Liver (tissue), 9 donors: ENCODE measurements around the gene MED10. TPM values are rescaled to one million over a fixed set of nuclear protein-coding genes. Genes with fewer than 3 reads are reported as not detected.

Source experiments
- DNase-seq: peaks from one replicate; pipeline ENCODE4 v3.0.0-alpha.2; 2017; ENCODE audit warnings: low spot score
- H3K27ac ChIP-seq, 2 donors: one replicate each; pipeline ENCODE4 v1.7.0; 2013; ENCODE audit warnings: inconsistent platforms in 2 of 2, low read length in 2 of 2, control low read depth in 1 of 2, low read depth in 1 of 2, mild to moderate bottlenecking in 1 of 2
- H3K27me3 ChIP-seq, 4 donors: one replicate each; pipeline versions ENCODE4 v1.6.1 to v1.7.0; 2013; ENCODE audit warnings: low read length in 3 of 4, inconsistent platforms in 1 of 4, mild to moderate bottlenecking in 1 of 4, moderate library complexity in 1 of 4; ENCODE audit not compliant: control insufficient read depth in 4 of 4, insufficient read depth in 4 of 4
- H3K36me3 ChIP-seq, 4 donors: one replicate each; pipeline versions ENCODE4 v1.6.1 to v1.7.0; 2013; ENCODE audit warnings: low read length in 3 of 4, mild to moderate bottlenecking in 3 of 4, low read depth in 1 of 4, moderate library complexity in 1 of 4; ENCODE audit not compliant: control insufficient read depth in 4 of 4, insufficient read depth in 3 of 4
- H3K4me1 ChIP-seq, 4 donors: one replicate each; pipeline versions ENCODE4 v1.6.1 to v1.7.0; 2013; ENCODE audit warnings: low read length in 3 of 4, mild to moderate bottlenecking in 3 of 4, moderate library complexity in 1 of 4; ENCODE audit not compliant: control insufficient read depth in 4 of 4, insufficient read depth in 4 of 4
- H3K4me3 ChIP-seq, 3 donors: one replicate each; pipeline versions ENCODE4 v1.6.1 to v1.7.0; 2013; ENCODE audit warnings: low read length in 3 of 3, control low read depth in 1 of 3, low read depth in 1 of 3, mild to moderate bottlenecking in 1 of 3
- H3K9ac ChIP-seq, 2 donors: one replicate each; pipeline ENCODE4 v1.7.0; 2013; ENCODE audit warnings: low read length in 2 of 2, mild to moderate bottlenecking in 2 of 2, moderate library complexity in 2 of 2, control low read depth in 1 of 2, low read depth in 1 of 2
- H3K9me3 ChIP-seq, 4 donors: one replicate each; pipeline versions ENCODE4 v1.6.1 to v1.7.0; 2013; ENCODE audit warnings: low read length in 3 of 4; ENCODE audit not compliant: control insufficient read depth in 4 of 4
- EGR1 ChIP-seq, 2 donors: IDR thresholded peaks; 2 replicates each; pipeline ENCODE4 v1.6.1; 2016 to 2018; ENCODE audit warnings: antibody characterized with exemption in 2 of 2, low read depth in 2 of 2
- FOXA1 ChIP-seq: IDR thresholded peaks from 2 replicates; pipeline ENCODE4 v1.6.1; 2016; ENCODE audit warnings: antibody characterized with exemption
- GABPA ChIP-seq, 2 donors: IDR thresholded peaks in 1 of 2; conservative IDR thresholded peaks in 1 of 2; 2 replicates each; pipeline ENCODE4 v1.6.1; 2016; ENCODE audit warnings: antibody characterized with exemption in 2 of 2, mild to moderate bottlenecking in 1 of 2, moderate library complexity in 1 of 2
- HNF4A ChIP-seq, 2 donors: conservative IDR thresholded peaks; 2 replicates each; pipeline ENCODE4 v1.6.1; 2016; ENCODE audit warnings: antibody characterized with exemption in 2 of 2, mild to moderate bottlenecking in 2 of 2
- HNF4G ChIP-seq: IDR thresholded peaks from 2 replicates; pipeline ENCODE4 v1.6.1; 2016; ENCODE audit warnings: antibody characterized with exemption
- NR2F2 ChIP-seq: IDR thresholded peaks from 2 replicates; pipeline ENCODE4 v1.6.1; 2016; ENCODE audit warnings: antibody characterized with exemption
- SP1 ChIP-seq: IDR thresholded peaks from 2 replicates; pipeline ENCODE4 v1.6.1; 2018; ENCODE audit warnings: antibody characterized with exemption, mild to moderate bottlenecking
- TAF1 ChIP-seq: conservative IDR thresholded peaks from 2 replicates; pipeline ENCODE4 v1.6.1; 2016; ENCODE audit warnings: antibody characterized with exemption, mild to moderate bottlenecking
- YY1 ChIP-seq: IDR thresholded peaks from 2 replicates; pipeline ENCODE4 v1.6.1; 2016; ENCODE audit warnings: antibody characterized with exemption, mild to moderate bottlenecking
- WGBS: extraction: QIAGEN DNeasy Blood & Tissue Kit; methylation state at CpG from one replicate; pipeline ENCODE4 v1.1.7; 2013; 5-methylcytosine and 5-hydroxymethylcytosine counted together
- polyA plus RNA-seq, 2 donors: library from polyadenylated mRNA; stranded (reverse) in 1 of 2; unstranded in 1 of 2; fragments of 200-250 nt in 1 of 2; fragments of >200 nt in 1 of 2; fragmentation: Nextera tagmentation in 1 of 2; extraction: Ambion mirVana in 1 of 2; gene quantifications; one replicate each; pipeline versions ENCODE4 v1.2.1 to v1.2.3, GENCODE V29; 2013 to 2015
- total RNA-seq, 2 donors: library from RNA; depleted of rRNA; stranded (reverse); fragments of >200 nt; gene quantifications; one replicate each; pipeline ENCODE4 v1.2.3, GENCODE V29; 2014
- TF ChIP-seq, protein P1 (sequence below): IDR thresholded peaks from 2 replicates; pipeline ENCODE4 v1.6.1; 2016; ENCODE audit warnings: antibody characterized with exemption
- TF ChIP-seq, protein P2 (sequence below): fragments of 150-350 bp; IDR thresholded peaks from 2 replicates; pipeline ENCODE4 v1.5.1; 2017; ENCODE audit warnings: improper control_type of control experiment, low read depth, low read length; ENCODE audit not compliant: missing input control
- TF ChIP-seq, protein P3 (sequence below): IDR thresholded peaks from 2 replicates; pipeline ENCODE4 v1.6.1; 2016; ENCODE audit warnings: antibody characterized with exemption
- donor health status: healthy.
- donor health status: healthy.
- donor health status: healthy.
- donor health status: healthy.
- donor health status: healthy.

The MED10 gene
- total and polyA plus RNA-seq, 4 donors: 6.1 to 31.5 (median 11.5) TPM

DNA sequence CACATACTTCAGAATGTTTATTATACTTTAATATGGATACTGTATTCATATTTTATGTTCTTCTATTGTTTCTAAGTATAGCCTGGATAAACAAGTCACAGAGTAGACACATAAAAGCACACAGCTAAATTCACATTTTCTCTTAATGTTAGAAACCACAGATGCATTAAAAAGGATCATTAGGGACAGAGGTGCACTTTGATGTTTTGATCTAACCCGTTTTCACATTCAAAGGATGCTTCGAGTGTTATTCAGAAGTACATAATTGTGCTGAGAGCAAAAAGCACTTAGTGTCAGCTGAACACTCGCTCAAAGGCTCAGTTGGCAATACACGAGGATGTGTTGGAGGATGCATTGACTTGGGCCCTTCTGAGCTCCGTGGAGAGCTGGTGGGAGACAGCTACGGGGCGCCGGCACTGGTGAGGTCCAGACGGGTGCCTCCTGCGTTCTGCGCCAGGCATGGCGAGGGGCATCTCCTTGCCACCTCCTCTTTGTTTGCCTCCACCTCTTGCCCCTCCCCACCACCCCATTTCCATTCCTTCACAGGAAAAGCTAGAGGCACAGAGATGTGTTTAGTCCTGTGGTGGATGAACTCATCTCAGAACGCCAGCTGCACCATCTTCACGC is 35.5 kb downstream of the MED10 start:
- Histone ChIP-seq H3K9me3 (no peaks in the 10 kb centered on the region), H3K36me3 (no peaks in the 10 kb centered on the region), H3K27me3 (no peaks in the 10 kb centered on the region), H3K27ac (no peak overlapping the region), H3K9ac (no peak overlapping the region), H3K4me3 (no peak overlapping the region), H3K4me1 (no peaks in the 10 kb centered on the region)
- WGBS: 85% methylated on average over 14 of the region's 14 CpGs
- TF ChIP-seq HNF4A (conservative IDR thresholded peaks at IDR 0.05): no peak
- TF ChIP-seq NR2F2: no peak
- no peak for TF ChIP-seq SP1
- DNase-seq: no peak

DNA sequence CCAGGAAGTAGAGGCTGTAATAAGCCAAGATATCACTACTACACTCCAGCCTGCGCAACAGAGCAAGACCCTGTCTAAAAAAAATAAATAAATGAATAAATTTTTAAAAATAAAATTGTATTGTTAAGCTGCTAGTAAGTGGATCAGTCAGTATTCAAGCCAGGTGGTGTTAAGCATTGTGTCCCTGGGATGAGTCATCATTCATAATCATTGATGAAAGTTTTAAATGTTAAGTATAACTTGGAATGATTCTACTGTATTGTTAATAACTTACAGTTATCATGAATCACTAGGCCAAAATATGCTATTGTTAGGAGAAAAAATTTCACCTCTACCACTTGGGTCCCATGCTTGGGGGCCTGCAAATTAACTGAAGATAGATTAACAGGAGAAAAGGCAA is 38.2 kb downstream of the MED10 start:
- WGBS: 97% methylated on average over 1 of the region's 1 CpG
- Histone ChIP-seq H3K4me3 (no peak overlapping the region), H3K27ac (no peak overlapping the region), H3K4me1 (no peaks in the 10 kb centered on the region), H3K27me3 (no peaks in the 10 kb centered on the region), H3K9me3 (no peaks in the 10 kb centered on the region), H3K36me3 (no peaks in the 10 kb centered on the region), H3K9ac (no peak overlapping the region)
- TF ChIP-seq YY1 (no peak), NR2F2 (no peak), FOXA1 (no peak), TAF1 (no peak), SP1 (no peak)
- TF ChIP-seq, protein P1, sequence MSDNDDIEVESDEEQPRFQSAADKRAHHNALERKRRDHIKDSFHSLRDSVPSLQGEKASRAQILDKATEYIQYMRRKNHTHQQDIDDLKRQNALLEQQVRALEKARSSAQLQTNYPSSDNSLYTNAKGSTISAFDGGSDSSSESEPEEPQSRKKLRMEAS: no peak
- no peak for DNase-seq

DNA sequence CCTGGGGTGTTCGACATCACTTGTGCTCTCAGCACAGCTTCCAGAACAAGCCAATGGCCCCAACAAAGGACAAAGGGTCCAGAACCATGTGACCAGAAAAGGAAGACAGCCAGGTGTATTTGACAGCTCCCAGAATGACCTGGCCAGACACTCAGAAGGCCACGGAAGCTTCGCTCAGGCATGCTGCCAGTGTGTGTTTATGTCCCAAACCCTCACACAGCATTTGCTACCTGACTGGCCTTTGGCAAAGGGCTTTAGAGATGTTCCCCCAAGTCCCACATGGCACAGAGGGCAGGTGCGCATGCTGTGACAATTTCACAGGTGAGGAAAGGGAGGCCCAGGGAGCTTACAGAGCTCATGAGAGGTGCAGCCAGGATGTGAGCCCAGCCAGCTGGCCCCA is 39.5 kb downstream of the MED10 start:
- Histone ChIP-seq H3K36me3 (no peaks in the 10 kb centered on the region), H3K4me3 (no peak overlapping the region), H3K9ac (no peak overlapping the region), H3K27ac (no peak overlapping the region), H3K9me3 (no peaks in the 10 kb centered on the region), H3K4me1 (no peaks in the 10 kb centered on the region), H3K27me3 (no peaks in the 10 kb centered on the region)
- no peak for DNase-seq
- TF ChIP-seq YY1: no peak
- TF ChIP-seq NR2F2: no peak
- no peak for TF ChIP-seq EGR1 (IDR thresholded peaks at IDR 0.05; ENCODE audit: low read depth in 2 of 2)
- no peak for TF ChIP-seq HNF4G
- TF ChIP-seq GABPA (IDR thresholded peaks at IDR 0.05 in 1 of 2, conservative IDR thresholded peaks at IDR 0.05 in 1 of 2): no peak
- TF ChIP-seq, protein P1: no peak
- TF ChIP-seq, protein P2, sequence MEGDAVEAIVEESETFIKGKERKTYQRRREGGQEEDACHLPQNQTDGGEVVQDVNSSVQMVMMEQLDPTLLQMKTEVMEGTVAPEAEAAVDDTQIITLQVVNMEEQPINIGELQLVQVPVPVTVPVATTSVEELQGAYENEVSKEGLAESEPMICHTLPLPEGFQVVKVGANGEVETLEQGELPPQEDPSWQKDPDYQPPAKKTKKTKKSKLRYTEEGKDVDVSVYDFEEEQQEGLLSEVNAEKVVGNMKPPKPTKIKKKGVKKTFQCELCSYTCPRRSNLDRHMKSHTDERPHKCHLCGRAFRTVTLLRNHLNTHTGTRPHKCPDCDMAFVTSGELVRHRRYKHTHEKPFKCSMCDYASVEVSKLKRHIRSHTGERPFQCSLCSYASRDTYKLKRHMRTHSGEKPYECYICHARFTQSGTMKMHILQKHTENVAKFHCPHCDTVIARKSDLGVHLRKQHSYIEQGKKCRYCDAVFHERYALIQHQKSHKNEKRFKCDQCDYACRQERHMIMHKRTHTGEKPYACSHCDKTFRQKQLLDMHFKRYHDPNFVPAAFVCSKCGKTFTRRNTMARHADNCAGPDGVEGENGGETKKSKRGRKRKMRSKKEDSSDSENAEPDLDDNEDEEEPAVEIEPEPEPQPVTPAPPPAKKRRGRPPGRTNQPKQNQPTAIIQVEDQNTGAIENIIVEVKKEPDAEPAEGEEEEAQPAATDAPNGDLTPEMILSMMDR: no peak
- TF ChIP-seq, protein P3, sequence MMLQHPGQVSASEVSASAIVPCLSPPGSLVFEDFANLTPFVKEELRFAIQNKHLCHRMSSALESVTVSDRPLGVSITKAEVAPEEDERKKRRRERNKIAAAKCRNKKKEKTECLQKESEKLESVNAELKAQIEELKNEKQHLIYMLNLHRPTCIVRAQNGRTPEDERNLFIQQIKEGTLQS: no peak
- TF ChIP-seq SP1: no peak
- 96% methylated on average over 4 of the region's 4 CpGs for WGBS
